Esophagus squamous epithelium (tissue), 4 donors: ENCODE measurements around the gene ZNF610.

ENCODE experiments used
- POLR2A ChIP-seq, 4 donors: fragments of 450-650 bp; IDR thresholded peaks; one replicate each; pipeline ENCODE4 v1.6.1; 2017; ENCODE audit warnings: antibody characterized with exemption in 4 of 4, mild to moderate bottlenecking in 4 of 4, moderate library complexity in 3 of 4
- TF ChIP-seq, protein P1 (sequence below), 6 experiments: fragments of 450-650 bp in 4 of 6; fragments of 200-600 bp in 2 of 6; sonication (generic) in 2 of 6; IDR thresholded peaks; one replicate each; pipeline ENCODE4 v1.5.1; 2016 to 2019; ENCODE audit warnings: antibody characterized with exemption in 6 of 6, mild to moderate bottlenecking in 4 of 6, moderate library complexity in 4 of 6

DNA sequence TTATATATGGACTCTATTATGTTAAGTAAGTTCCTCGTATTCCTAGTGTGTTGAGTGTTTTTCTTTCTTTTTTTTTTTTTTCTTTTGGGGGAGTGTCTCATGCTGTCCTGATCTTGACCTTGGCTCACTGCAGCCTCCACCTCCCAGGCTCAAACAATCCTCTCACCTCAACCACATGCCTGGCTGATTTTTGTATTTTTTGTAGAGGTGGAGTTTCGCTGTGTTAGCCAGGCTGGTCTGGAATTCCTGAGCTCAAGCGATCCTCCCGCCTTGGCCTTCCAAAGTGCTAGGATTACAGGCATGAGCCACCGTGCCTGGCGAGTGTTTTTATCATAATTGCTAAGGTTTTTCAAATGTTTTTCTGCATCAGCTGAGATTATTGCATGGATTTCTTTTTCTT is 49.8 kb upstream of the ZNF610 start:
- TF ChIP-seq POLR2A (IDR thresholded peaks at IDR 0.05): no peak
- TF ChIP-seq, protein P1, sequence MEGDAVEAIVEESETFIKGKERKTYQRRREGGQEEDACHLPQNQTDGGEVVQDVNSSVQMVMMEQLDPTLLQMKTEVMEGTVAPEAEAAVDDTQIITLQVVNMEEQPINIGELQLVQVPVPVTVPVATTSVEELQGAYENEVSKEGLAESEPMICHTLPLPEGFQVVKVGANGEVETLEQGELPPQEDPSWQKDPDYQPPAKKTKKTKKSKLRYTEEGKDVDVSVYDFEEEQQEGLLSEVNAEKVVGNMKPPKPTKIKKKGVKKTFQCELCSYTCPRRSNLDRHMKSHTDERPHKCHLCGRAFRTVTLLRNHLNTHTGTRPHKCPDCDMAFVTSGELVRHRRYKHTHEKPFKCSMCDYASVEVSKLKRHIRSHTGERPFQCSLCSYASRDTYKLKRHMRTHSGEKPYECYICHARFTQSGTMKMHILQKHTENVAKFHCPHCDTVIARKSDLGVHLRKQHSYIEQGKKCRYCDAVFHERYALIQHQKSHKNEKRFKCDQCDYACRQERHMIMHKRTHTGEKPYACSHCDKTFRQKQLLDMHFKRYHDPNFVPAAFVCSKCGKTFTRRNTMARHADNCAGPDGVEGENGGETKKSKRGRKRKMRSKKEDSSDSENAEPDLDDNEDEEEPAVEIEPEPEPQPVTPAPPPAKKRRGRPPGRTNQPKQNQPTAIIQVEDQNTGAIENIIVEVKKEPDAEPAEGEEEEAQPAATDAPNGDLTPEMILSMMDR (IDR thresholded peaks at IDR 0.05): no peak
